Lung (tissue), 12 donors: ENCODE results near the gene MYO10. TPM values are rescaled to one million over a fixed set of nuclear protein-coding genes. Genes with fewer than 3 reads are reported as not detected.

Experiments used
- ATAC-seq: fragments of 200-7000 bp; cut with Tn5 transposase; one replicate; pipeline ENCODE4 v1.9.1; 2020; ENCODE audit warnings: moderate number of reproducible peaks; ENCODE audit not compliant: insufficient read depth, low FRiP score
- DNase-seq, 3 donors: peaks; one replicate each; pipeline ENCODE4 v3.0.0-alpha.2; 2013 to 2017
- H3K27ac ChIP-seq, 2 donors: one replicate each; pipeline ENCODE4 v1.5.1; 2013; ENCODE audit warnings: mild to moderate bottlenecking in 2 of 2, moderate library complexity in 2 of 2, control low read depth in 1 of 2, inconsistent platforms in 1 of 2, low read depth in 1 of 2, low read length in 1 of 2
- H3K27me3 ChIP-seq, 3 donors: one replicate each; pipeline ENCODE4 v1.5.1; 2013; ENCODE audit warnings: low read length in 2 of 3; ENCODE audit not compliant: control insufficient read depth in 3 of 3, insufficient read depth in 3 of 3
- H3K36me3 ChIP-seq, 4 donors: one replicate each; pipeline ENCODE4 v1.5.1; 2013; ENCODE audit warnings: low read length in 4 of 4, mild to moderate bottlenecking in 1 of 4, moderate library complexity in 1 of 4; ENCODE audit not compliant: control insufficient read depth in 4 of 4, insufficient read depth in 4 of 4
- H3K4me1 ChIP-seq, 5 donors: one replicate each; pipeline ENCODE4 v1.5.1; 2013; ENCODE audit warnings: low read length in 5 of 5, mild to moderate bottlenecking in 2 of 5, moderate library complexity in 1 of 5; ENCODE audit not compliant: control insufficient read depth in 5 of 5, insufficient read depth in 5 of 5
- H3K4me3 ChIP-seq: one replicate; pipeline ENCODE4 v1.5.1; 2013; ENCODE audit warnings: mild to moderate bottlenecking, control low read depth, moderate library complexity
- H3K9ac ChIP-seq, 2 donors: one replicate each; pipeline ENCODE4 v1.5.1; 2013; ENCODE audit warnings: low read length in 2 of 2, control low read depth in 1 of 2; ENCODE audit not compliant: insufficient read depth in 1 of 2
- H3K9me3 ChIP-seq, 4 donors: one replicate each; pipeline ENCODE4 v1.5.1; 2013; ENCODE audit warnings: low read length in 3 of 4, mild to moderate bottlenecking in 1 of 4, moderate library complexity in 1 of 4; ENCODE audit not compliant: control insufficient read depth in 4 of 4, insufficient read depth in 3 of 4
- CTCF ChIP-seq: IDR thresholded peaks from 2 replicates; pipeline ENCODE4 v1.5.1; 2012; ENCODE audit warnings: mild to moderate bottlenecking; ENCODE audit errors: control extremely low read depth, extremely low read depth
- WGBS, 2 donors: extraction: QIAGEN DNeasy Blood & Tissue Kit; methylation state at CpG; one replicate each; pipeline ENCODE4 v1.1.7; 2013; 5-methylcytosine and 5-hydroxymethylcytosine counted together
- polyA plus RNA-seq, 2 donors: library from polyadenylated mRNA; stranded (reverse); fragments of 200-250 nt; gene quantifications; one replicate each; pipeline ENCODE4 v1.2.1, GENCODE V29; 2013
- total RNA-seq, 2 donors: library from RNA; depleted of rRNA in 1 of 2; stranded (reverse); fragments of >200 nt in 1 of 2; gene quantifications; one replicate each; pipeline ENCODE4 v1.2.1, GENCODE V29; 2014 to 2021
- donor health status: control.
- donor health status: control.
- donor health status: Bipolar disorder and iron deficiency.
- donor health status: healthy.
- donor health status: DM: yes; HTN: yes; CAD: no.

MYO10 gene
- total and polyA plus RNA-seq, 4 donors: 10.6 to 71.5 (median 28.2) TPM

GRCh38 chr5:16965581-16965980 is 29.5 kb upstream of the MYO10 start:
- H3K27ac ChIP-seq: no peak overlapping the region
- no peak for TF ChIP-seq CTCF
- no peaks in the 10 kb centered on the region for H3K36me3 ChIP-seq
- H3K9ac ChIP-seq: no peak overlapping the region
- no peak overlapping the region for H3K4me3 ChIP-seq
- no peaks in the 10 kb centered on the region for H3K9me3 ChIP-seq
- 60 to 71% methylated on average over 1 of the region's 1 CpG for WGBS, 2 donors
- DNase-seq (no peak), ATAC-seq (no peak)
- H3K4me1 ChIP-seq: no peaks in the 10 kb centered on the region
- no peaks in the 10 kb centered on the region for H3K27me3 ChIP-seq

- Histone ChIP-seq H3K27me3 (no peaks in the 10 kb centered on the region), H3K9me3 (no peaks in the 10 kb centered on the region), H3K9ac (no peak overlapping the region), H3K27ac (no peak overlapping the region), H3K4me1 (no peaks in the 10 kb centered on the region), H3K36me3 (no peaks in the 10 kb centered on the region), H3K4me3 (no peak overlapping the region)
- TF ChIP-seq CTCF: no peak
- WGBS, 2 donors: 95% methylated on average over 7 of the region's 7 CpGs
- DNase-seq (no peak), ATAC-seq (no peak)
These were observed 27.7 kb upstream of the MYO10 start for GRCh38 chr5:16963821-16964220.

- H3K4me3 ChIP-seq: no peak overlapping the region
- no peaks in the 10 kb centered on the region for H3K4me1 ChIP-seq
- WGBS, 2 donors: 84% methylated on average over 7 of the region's 7 CpGs
- no peaks in the 10 kb centered on the region for H3K36me3 ChIP-seq
- no peaks in the 10 kb centered on the region for H3K27me3 ChIP-seq
- no peak overlapping the region for H3K27ac ChIP-seq
- no peak overlapping the region for H3K9ac ChIP-seq
- TF ChIP-seq CTCF: no peak
- ATAC-seq: no peak
- no peak for DNase-seq
- no peaks in the 10 kb centered on the region for H3K9me3 ChIP-seq
These were observed 25.0 kb upstream of the MYO10 start for GRCh38 chr5:16961131-16961530.
